ENCODE data around the gene KDSR. TPM values are rescaled to one million over a fixed set of nuclear protein-coding genes. Genes with fewer than 3 reads are reported as not detected.

KDSR gene
- total RNA-seq, 1 donor from 2014 or later, result 50.2 TPM

GRCh38 chr18:63309422-63309821 lies 57.6 kb downstream of the KDSR start:
- Mint-ChIP-seq H3K36me3 (peaks cover 13% of the 10 kb centered on the region), H3K27ac (no peak overlapping the region), H3K4me1 (ENCODE audit: unreplicated experiment) (peaks cover 13% of the 10 kb centered on the region), H3K9me3 (no peaks in the 10 kb centered on the region), H3K27me3 (no peaks in the 10 kb centered on the region), H3K4me3 (no peak overlapping the region)
- no peak for TF ChIP-seq CTCF (conservative IDR thresholded peaks at IDR 0.05)
- DNase-seq (ENCODE audit: extremely low spot score, unreplicated experiment), result no peak

GRCh38 chr18:63307551-63308200 lies 59.3 kb downstream of the KDSR start:
- Mint-ChIP-seq H3K4me1 (ENCODE audit: unreplicated experiment) (peaks cover 16% of the 10 kb centered on the region), H3K9me3 (no peaks in the 10 kb centered on the region), H3K4me3 (no peak overlapping the region), H3K36me3 (peaks cover 13% of the 10 kb centered on the region), H3K27ac (no peak overlapping the region), H3K27me3 (no peaks in the 10 kb centered on the region)
- no peak for TF ChIP-seq CTCF (conservative IDR thresholded peaks at IDR 0.05)
- no peak for DNase-seq (ENCODE audit: extremely low spot score, unreplicated experiment)

- Mint-ChIP-seq H3K27me3 (no peaks in the 10 kb centered on the region), H3K27ac (no peak overlapping the region), H3K4me3 (no peak overlapping the region), H3K9me3 (no peaks in the 10 kb centered on the region), H3K36me3 (peaks cover 13% of the 10 kb centered on the region), H3K4me1 (ENCODE audit: unreplicated experiment) (peaks cover 21% of the 10 kb centered on the region)
- no peak for DNase-seq (ENCODE audit: extremely low spot score, unreplicated experiment)
- no peak for TF ChIP-seq CTCF (conservative IDR thresholded peaks at IDR 0.05)
Observed at GRCh38 chr18:63306819-63307550, 60.0 kb downstream of the KDSR start.

GRCh38 chr18:63306249-63306648 lies 60.8 kb downstream of the KDSR start:
- no peaks in the 10 kb centered on the region for H3K9me3 Mint-ChIP-seq

DNA sequence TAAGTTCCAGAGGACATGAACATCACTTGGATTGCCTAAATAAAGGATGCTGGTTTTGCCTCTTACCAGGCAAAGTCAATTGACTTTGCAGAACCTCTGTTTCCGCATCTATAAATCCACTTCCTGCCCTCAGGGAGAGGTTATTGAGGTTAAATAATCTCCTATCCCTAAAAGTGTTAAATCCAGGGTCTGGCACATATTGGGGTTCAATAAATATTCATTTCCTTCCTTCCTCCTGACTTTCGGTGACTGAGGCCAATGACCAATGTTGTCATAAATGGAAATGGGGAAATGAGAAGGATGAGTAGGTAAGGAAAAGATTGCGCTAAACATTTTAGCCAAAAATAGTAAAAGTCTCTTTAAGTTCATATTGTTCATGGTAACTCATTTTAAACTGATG lies 63.5 kb downstream of the KDSR start:
- TF ChIP-seq CTCF (conservative IDR thresholded peaks at IDR 0.05), result no peak
- Mint-ChIP-seq H3K27me3 (no peaks in the 10 kb centered on the region), H3K4me3 (no peak overlapping the region), H3K9me3 (no peaks in the 10 kb centered on the region), H3K27ac (no peak overlapping the region), H3K4me1 (ENCODE audit: unreplicated experiment) (peaks cover 33% of the 10 kb centered on the region), H3K36me3 (peaks cover 18% of the 10 kb centered on the region)
- DNase-seq (ENCODE audit: extremely low spot score, unreplicated experiment), result no peak

More at GRCh38 chr18:63306249-63306648, 60.8 kb downstream of the KDSR start:
- no peak overlapping the region for H3K4me3 Mint-ChIP-seq
- peaks cover 17% of the 10 kb centered on the region for H3K4me1 Mint-ChIP-seq (ENCODE audit: unreplicated experiment)
- no peaks in the 10 kb centered on the region for H3K27me3 Mint-ChIP-seq
- TF ChIP-seq CTCF (conservative IDR thresholded peaks at IDR 0.05), result no peak
- no peak overlapping the region for H3K27ac Mint-ChIP-seq
- no peak for DNase-seq (ENCODE audit: extremely low spot score, unreplicated experiment)
- peaks cover 14% of the 10 kb centered on the region for H3K36me3 Mint-ChIP-seq

Measured in type B pancreatic cell (in vitro differentiated cells).